ACC112 (cell line): Measurements from ENCODE around the gene RAB25.

Source experiments
- H2AFZ ChIP-seq: fragments of 200-600 bp; sonication (generic); one replicate; pipeline ENCODE4 v1.6.0; 2017; ENCODE audit warnings: antibody characterized with exemption, low read length; ENCODE audit not compliant: unreplicated experiment
- H3K27ac ChIP-seq: fragments of 200-600 bp; sonication (generic); 2 replicates; pipeline ENCODE4 v1.5.1; 2014; ENCODE audit warnings: low read depth, mild to moderate bottlenecking, antibody characterized with exemption, low read length, moderate library complexity
- H3K27me3 ChIP-seq: fragments of 200-600 bp; sonication (generic); 2 replicates; pipeline ENCODE4 v1.6.1; 2014; ENCODE audit warnings: mild to moderate bottlenecking, antibody characterized with exemption, low read length, moderate library complexity, mixed read lengths; ENCODE audit not compliant: insufficient read depth
- H3K36me3 ChIP-seq: fragments of 200-600 bp; sonication (generic); 2 replicates; pipeline ENCODE4 v1.6.1; 2016; ENCODE audit warnings: mild to moderate bottlenecking, antibody characterized with exemption, low read length, moderate library complexity, mixed read lengths; ENCODE audit not compliant: insufficient read depth
- H3K4me1 ChIP-seq: fragments of 200-600 bp; sonication (generic); one replicate; pipeline ENCODE4 v1.6.1; 2016; ENCODE audit warnings: low read length, mixed read lengths; ENCODE audit not compliant: insufficient read depth, unreplicated experiment, control insufficient read depth
- H3K4me3 ChIP-seq: fragments of 200-600 bp; sonication (generic); 2 replicates; pipeline ENCODE4 v1.5.1; 2014; ENCODE audit warnings: mild to moderate bottlenecking, low read depth, low read length
- H3K79me2 ChIP-seq: fragments of 200-600 bp; sonication (generic); one replicate; pipeline ENCODE4 v1.6.0; 2016; ENCODE audit warnings: low read length; ENCODE audit not compliant: control insufficient read depth, unreplicated experiment, insufficient read depth

RAB25 gene

GRCh38 chr1:156119503-156120209 lies 58.7 kb downstream of the RAB25 start:
- Histone ChIP-seq H3K36me3 (peaks cover 9% of the 10 kb centered on the region; the same call in 1 of the 2 replicates), H3K4me1 (peaks cover 55% of the 10 kb centered on the region), H3K4me3 (peak overlapping the region; percentile 70), H3K27me3 (no peaks in the 10 kb centered on the region), H3K27ac (peak overlapping the region; percentile 99), H2AFZ (no peak overlapping the region), H3K79me2 (peaks cover 96% of the 10 kb centered on the region)
